ENCODE results near the gene GOLGA5.
"Not testable (repeated sequence)": the region's sequence is repeated elsewhere in the genome, so short reads cannot be mapped to it uniquely, and the experiment has no call there.

The GOLGA5 gene

DNA sequence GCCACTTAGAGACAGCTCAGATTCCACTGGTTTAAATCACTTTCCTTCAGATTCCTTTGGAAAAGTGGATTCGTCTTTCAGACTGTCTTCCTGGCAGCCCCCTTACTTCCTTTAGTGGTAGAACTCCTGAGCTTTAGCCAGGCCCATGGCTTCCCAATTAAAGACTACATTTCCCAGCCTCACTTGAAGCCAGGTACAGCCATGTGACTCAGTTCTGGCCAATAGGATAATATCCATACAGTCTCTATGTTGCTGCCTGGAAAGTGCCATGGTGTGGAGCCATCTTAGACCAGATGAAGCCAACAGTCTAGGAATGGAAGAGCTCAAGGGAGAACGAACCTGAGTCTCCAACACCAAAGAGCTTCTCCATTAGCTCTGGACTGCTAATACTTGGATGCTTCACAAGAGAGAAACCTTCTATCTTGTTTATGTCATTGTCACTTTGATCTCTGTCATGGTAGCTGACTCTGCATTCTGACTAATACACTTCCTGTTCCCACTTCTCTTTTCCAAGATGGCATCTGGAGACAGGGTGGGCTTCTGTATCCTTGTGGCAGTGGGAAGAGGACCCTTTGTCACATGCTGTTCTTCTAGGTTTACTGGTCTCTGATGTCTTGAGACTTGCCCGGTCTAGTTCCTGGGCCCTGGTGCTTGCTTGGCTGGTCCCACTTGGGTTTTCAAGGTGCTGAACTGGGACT lies 15.1 kb upstream of the GOLGA5 start:
- not testable (repeated sequence) for DNase-seq

DNA sequence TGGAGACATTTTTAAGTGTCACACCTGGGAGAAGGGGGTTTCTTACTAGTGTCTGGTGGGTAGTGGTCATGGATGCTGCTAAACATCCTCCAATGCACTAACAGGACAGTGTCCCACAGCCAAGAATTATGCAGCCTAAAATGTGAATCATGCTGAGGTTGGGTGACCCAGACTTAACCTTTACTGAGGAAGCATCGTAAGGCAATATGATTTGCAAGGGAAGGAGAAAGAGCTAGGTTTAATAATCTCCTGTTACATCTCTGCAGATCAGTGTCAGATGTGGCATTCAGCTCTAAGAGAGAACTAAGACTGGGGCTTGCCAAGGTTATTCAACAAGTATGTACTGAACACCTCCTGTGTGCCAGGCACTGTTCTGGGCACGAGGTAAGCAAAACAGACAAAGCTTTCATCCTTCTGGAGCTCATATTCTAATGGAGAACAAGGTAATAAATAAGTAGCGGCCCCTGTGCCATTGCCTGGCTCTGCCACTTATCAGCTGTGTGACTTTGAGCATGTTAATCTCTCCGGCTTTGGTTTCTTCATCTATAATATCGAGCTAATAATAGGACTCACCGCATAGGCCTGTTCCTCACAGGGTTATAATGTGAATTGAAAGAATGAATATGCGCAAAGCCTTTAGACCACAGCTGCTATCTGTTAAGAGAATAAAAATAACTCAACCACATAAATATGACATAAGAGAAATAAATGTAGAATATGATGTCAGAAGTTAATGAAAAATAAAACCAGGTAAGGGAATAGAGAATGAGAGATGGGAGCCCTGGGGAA lies 13.5 kb upstream of the GOLGA5 start:
- DNase-seq: peak; percentile 21

DNA sequence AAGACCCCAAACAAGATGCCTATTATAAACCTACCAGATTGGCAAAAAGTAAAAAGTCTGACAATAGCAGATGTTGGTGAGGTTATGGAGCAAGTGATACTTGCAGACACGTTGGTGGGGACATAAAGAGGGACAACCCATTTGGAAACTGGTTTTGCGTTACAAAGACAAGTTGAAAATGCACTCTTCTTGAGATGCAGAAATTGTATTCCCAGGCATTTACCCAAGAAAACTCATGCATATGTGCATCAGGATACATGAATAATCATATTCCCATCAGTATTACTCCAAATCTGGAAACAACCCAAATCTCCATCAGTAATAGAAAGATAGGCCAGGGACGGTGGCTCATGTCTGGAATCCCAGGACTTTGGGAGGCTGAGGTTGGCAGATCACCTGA lies 12.8 kb upstream of the GOLGA5 start:
- no peak for DNase-seq

- no peak for DNase-seq
These were observed 10.2 kb upstream of the GOLGA5 start for GRCh38 chr14:92783813-92784431.

DNA sequence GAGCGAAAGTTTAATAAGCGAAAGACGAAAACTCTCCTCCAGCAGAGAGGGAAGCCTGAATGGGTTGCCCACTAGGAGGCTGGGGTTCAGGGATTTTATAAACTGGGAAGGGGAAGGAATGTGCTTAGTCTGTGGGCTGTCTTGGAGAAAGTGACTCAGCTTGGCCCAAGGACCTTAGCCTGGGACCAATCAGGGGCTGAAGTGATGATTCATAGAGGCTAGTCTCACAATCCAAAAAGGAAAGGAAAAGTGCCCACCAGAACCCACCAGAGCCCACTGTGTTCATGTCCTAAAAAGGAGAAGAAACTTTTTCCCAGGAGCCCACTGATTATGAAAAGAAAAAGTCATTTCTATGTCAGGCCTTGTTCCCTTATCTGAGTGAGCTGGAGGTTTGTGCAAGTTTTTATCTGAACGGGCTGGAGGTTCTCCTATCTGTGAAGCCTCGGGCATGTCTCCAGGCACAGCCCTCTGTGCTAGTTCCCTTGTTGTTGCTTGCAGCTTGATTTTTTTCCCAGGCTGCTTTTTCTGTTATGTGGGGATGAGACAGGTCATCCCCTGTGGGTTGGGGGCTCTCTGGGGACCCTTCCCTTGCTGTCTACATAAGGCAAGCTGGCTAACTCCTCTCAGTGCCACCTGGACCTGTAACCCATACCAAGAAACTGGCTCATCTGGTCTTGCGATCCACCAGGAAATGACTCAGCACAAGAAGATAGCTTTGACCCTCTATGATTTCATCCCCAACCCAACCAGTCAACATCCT lies 8.3 kb upstream of the GOLGA5 start:
- DNase-seq: no peak

DNA sequence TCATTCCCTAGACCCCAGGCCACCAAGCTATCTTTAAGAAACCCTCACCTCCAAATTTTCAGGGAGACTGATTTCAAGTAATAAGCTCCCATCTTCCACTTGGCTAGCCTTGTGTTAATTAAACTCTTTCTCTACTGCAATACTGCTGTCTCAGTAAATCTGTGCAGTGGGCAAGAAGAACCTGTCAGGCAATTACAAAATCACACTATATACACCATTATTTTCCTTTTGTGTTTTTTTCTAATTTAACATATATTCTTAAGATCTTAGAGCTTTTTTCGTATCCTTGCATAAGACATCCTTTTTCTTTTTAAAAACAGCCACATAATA lies 7.7 kb upstream of the GOLGA5 start:
- DNase-seq: no peak

DNA sequence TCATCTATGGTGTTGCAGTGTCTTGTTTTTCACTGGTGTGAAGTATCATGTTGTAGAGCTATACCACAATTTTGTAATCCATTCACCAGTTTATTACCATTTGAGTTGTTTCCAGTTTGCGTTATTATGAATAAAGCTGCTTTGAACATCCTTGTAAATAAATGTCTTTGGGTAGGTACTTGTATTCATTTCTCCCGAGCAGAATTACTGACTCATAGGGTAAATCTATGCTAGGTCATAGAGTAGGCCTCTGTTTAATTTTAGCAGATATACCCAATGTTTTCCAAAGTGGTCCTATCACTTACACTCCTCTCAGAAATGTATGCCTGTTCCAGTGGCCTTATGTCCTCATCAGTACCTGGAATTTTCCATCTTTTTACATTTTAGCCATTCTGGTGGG lies 6.6 kb upstream of the GOLGA5 start:
- DNase-seq: no peak

- no peak for DNase-seq
These were observed 4.5 kb upstream of the GOLGA5 start for GRCh38 chr14:92789457-92790089.

DNA sequence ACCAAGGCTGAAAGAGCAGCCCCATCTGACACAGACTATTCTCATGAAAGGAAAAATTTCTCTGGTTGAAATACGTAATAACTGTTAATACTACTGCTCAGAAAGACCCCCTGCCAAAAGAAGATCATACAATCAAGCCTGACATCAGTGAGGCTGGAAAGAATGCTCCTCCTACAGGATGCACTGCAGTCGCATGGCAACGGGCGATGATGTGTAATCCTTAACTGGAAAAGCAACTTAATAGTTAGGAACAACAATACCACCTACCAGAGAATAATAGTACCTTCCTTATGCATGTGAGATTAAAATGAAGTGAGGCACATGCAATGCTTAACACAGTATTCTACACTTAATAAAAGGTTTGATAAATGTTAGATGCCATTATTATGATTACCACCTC lies 1.2 kb upstream of the GOLGA5 start:
- DNase-seq: no peak

- DNase-seq: no peak
These were observed 439 bp downstream of the GOLGA5 start for GRCh38 chr14:92794547-92794941.

DNA sequence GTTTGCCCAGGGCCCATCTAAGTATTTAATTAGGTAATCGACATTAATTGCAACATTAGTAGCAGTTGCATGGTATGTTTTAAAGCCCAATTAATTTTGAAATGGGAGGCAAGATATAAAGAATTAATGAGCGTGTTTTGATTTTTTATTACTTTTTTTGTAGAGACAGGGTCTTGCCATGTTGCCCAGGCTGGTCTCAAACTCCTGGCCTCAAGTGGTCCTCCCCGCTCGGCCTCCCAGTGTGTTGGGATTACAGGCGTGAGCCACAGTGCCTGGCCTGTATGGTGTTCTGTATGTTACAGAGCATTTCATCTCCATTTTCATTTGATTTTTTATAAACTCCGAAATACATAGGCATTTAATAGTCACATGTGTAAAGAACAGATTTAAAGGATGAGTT lies 856 bp downstream of the GOLGA5 start:
- DNase-seq: no peak

- no peak for DNase-seq
These were observed 4.0 kb downstream of the GOLGA5 start for GRCh38 chr14:92797935-92798653.

DNA sequence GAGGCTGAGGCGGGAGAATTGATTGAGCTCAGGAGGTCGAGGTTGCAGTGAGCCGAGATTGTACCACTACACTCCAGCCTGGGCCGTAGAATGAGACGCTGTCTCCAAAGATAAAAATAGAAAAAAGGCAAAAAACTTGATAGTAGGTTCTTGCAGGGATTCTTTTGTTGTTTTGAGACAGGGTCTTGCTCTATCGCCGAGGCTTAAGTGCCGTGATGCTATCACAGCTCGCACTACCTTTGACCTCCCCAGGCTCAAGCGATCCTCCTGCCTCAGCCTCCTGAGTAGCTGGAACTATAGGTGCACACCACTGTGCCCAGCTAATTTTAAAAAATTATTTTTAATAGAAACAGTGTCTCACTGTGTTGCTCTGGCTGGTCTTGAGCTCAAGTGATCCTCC lies 4.7 kb downstream of the GOLGA5 start:
- no peak for DNase-seq

- no peak for DNase-seq
These were observed 5.9 kb downstream of the GOLGA5 start for GRCh38 chr14:92800012-92800411.

DNA sequence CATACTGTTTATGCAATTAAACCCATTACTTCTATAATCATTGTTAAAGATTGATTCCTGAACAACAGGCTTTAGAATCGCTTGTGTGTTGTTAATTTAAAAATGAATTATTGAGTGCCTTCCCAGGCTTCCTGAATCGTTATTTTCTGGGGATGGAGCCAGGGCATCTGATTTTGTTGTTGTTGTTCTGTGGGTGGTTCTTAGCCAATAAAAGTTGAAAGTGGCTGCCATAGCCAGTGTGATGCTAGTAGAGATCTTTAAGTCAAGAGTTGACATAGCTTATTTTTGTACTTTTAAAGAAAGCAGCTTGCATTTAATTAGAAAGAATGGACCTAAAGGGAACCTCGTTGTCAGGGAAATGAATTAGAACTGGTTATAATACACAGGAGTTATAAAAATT lies 6.4 kb downstream of the GOLGA5 start:
- no peak for DNase-seq

DNA sequence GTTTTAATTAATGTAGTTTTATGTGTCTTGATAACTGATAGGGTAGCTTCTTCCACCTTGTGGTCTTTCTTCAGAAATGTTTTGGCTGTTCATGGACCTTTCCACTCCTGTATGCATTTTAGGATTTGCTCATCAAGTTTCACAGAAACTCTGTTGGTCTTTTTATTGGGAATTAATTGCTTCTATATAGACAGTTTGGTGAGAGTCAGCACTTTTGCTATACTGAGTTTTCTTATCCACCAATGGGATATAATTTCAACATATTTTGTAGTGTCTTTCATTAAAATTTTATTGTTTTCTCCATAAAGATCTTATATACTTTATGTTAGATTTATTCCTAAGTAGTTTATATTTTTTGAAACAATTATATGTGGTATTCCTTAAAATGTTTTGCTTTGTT lies 7.8 kb downstream of the GOLGA5 start:
- no peak for DNase-seq

- DNase-seq: no peak
These were observed 8.6 kb downstream of the GOLGA5 start for GRCh38 chr14:92802678-92803077.

DNA sequence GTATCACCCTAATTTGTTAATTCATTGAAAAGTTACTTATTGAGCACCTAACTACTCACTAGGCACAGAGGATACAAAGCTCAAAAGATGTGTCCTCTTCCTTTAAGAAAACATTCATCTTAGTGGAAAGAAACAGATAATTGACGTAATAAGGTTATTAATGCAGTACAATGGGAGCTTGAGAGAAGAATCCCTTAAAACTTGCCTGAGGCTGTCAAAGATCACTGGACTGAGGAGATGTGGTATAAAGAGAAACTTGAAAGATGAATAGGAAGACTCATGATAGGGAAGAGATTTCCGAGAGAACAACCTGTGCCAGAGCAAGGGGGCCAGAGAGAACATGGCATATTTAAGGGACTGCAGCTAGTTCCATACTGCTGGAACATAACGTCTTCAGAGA lies 19.1 kb downstream of the GOLGA5 start:
- DNase-seq: no peak

- DNase-seq: no peak
These were observed 25.0 kb downstream of the GOLGA5 start for GRCh38 chr14:92819011-92819597.

- DNase-seq: not testable (repeated sequence)
These were observed 25.8 kb downstream of the GOLGA5 start for GRCh38 chr14:92819680-92820535.

DNA sequence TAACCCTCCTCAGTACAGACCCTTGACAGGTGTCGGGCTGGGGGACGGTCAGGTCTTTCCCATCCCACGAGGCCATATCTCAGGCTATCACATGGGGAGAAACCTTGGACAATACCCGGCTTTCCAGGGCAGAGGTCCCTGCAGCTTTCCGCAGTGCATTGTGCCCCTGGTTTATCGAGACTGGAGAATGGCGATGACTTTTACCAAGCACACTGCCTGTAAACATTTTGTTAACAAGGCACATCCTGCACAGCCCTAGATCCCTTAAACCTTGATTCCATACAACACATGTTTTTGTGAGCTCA lies 26.4 kb downstream of the GOLGA5 start:
- DNase-seq: not testable (repeated sequence)

All from CD4-positive, alpha-beta T cell treated with Interleukin-15 for 1 hour (primary cell).